Measurements from ENCODE around the gene ERICH4.
"Not testable (repeated sequence)": the region's sequence is repeated elsewhere in the genome, so short reads cannot be mapped to it uniquely, and the experiment has no call there.

ERICH4 gene

GRCh38 chr19:41442473-41443355 lies at the start of gene ERICH4:
Gene ERICH4 (plus strand): TSS chr19:41443156. CDS start chr19:41443170, 14 bp downstream.
- DNase-seq, result no peak

- DNase-seq, result no peak
These were observed 47.6 kb upstream of the ERICH4 start for GRCh38 chr19:41395355-41395754.

GRCh38 chr19:41397086-41398049 lies 45.6 kb upstream of the ERICH4 start, which contains the start of the genes BCKDHA and EXOSC5:
Gene BCKDHA (plus strand): TSS chr19:41397818. CDS start chr19:41397828, 10 bp downstream.
Gene EXOSC5 (minus strand): TSS chr19:41397359. CDS start chr19:41397328, 31 bp downstream.
- peak; percentile 100 for DNase-seq

- no peak for DNase-seq
These were observed 44.9 kb upstream of the ERICH4 start for GRCh38 chr19:41398050-41398418.

GRCh38 chr19:41398598-41398997 lies 44.4 kb upstream of the ERICH4 start:
- DNase-seq, result no peak

GRCh38 chr19:41399091-41399490 lies 43.9 kb upstream of the ERICH4 start:
- DNase-seq, result no peak

GRCh38 chr19:41399525-41399924 lies 43.4 kb upstream of the ERICH4 start:
- DNase-seq, result no peak

- no peak for DNase-seq
These were observed 41.5 kb upstream of the ERICH4 start for GRCh38 chr19:41401483-41401882.

- no peak for DNase-seq
These were observed 40.9 kb upstream of the ERICH4 start for GRCh38 chr19:41402010-41402409.

GRCh38 chr19:41403181-41403970 lies 39.6 kb upstream of the ERICH4 start:
- no peak for DNase-seq

GRCh38 chr19:41405776-41406175 lies 37.2 kb upstream of the ERICH4 start:
- DNase-seq, result no peak

GRCh38 chr19:41407271-41407670 lies 35.7 kb upstream of the ERICH4 start:
- DNase-seq, result no peak

- DNase-seq, result no peak
These were observed 34.7 kb upstream of the ERICH4 start for GRCh38 chr19:41408256-41408655.

- not testable (repeated sequence) for DNase-seq
These were observed 34.1 kb upstream of the ERICH4 start for GRCh38 chr19:41408846-41409245.

GRCh38 chr19:41409288-41409687 lies 33.7 kb upstream of the ERICH4 start:
- DNase-seq, result peak; percentile 66

- DNase-seq, result no peak
These were observed 32.5 kb upstream of the ERICH4 start for GRCh38 chr19:41410336-41411054.

GRCh38 chr19:41411100-41411967 lies 31.6 kb upstream of the ERICH4 start:
- no peak for DNase-seq

GRCh38 chr19:41411968-41412265 lies 31.0 kb upstream of the ERICH4 start:
- no peak for DNase-seq

GRCh38 chr19:41412953-41413352 lies 30.0 kb upstream of the ERICH4 start:
- DNase-seq, result no peak

GRCh38 chr19:41413947-41414346 lies 29.0 kb upstream of the ERICH4 start:
- DNase-seq, result no peak

GRCh38 chr19:41414461-41414860 lies 28.5 kb upstream of the ERICH4 start:
- DNase-seq, result no peak
